ENCODE measurements around the gene C3.

The C3 gene

GRCh38 chr19:6730941-6731670 is 10.7 kb upstream of the C3 start:
- DNase-seq (ENCODE audit: low spot score): no peak

- DNase-seq (ENCODE audit: low spot score): no peak
Measured at GRCh38 chr19:6730153-6730804, 9.8 kb upstream of the C3 start.

- DNase-seq (ENCODE audit: low spot score): no peak
Measured at GRCh38 chr19:6729573-6730152, 9.2 kb upstream of the C3 start.

GRCh38 chr19:6728346-6728745 is 7.9 kb upstream of the C3 start:
- DNase-seq (ENCODE audit: low spot score): no peak

- no peak for DNase-seq (ENCODE audit: low spot score)
Measured at GRCh38 chr19:6725513-6726231, 5.2 kb upstream of the C3 start.

GRCh38 chr19:6724631-6725492 is 4.4 kb upstream of the C3 start:
- no peak for DNase-seq (ENCODE audit: low spot score)

GRCh38 chr19:6723738-6724137 is 3.3 kb upstream of the C3 start:
- no peak for DNase-seq (ENCODE audit: low spot score)

- DNase-seq (ENCODE audit: low spot score): no peak
Measured at GRCh38 chr19:6723108-6723618, 2.7 kb upstream of the C3 start.

GRCh38 chr19:6721773-6722172 is 1.3 kb upstream of the C3 start:
- DNase-seq (ENCODE audit: low spot score): no peak

GRCh38 chr19:6721138-6721474 is 656 bp upstream of the C3 start:
- no peak for DNase-seq (ENCODE audit: low spot score)

GRCh38 chr19:6719992-6720368 is 470 bp downstream of the C3 start:
- no peak for DNase-seq (ENCODE audit: low spot score)

- DNase-seq (ENCODE audit: low spot score): no peak
Measured at GRCh38 chr19:6719540-6719861, 949 bp downstream of the C3 start.

GRCh38 chr19:6718741-6719539 is 1.5 kb downstream of the C3 start:
- DNase-seq (ENCODE audit: low spot score): no peak

- DNase-seq (ENCODE audit: low spot score): no peak
Measured at GRCh38 chr19:6718111-6718740, 2.2 kb downstream of the C3 start.

- no peak for DNase-seq (ENCODE audit: low spot score)
Measured at GRCh38 chr19:6717441-6717971, 2.9 kb downstream of the C3 start.

GRCh38 chr19:6717036-6717435 is 3.4 kb downstream of the C3 start:
- no peak for DNase-seq (ENCODE audit: low spot score)

- DNase-seq (ENCODE audit: low spot score): no peak
Measured at GRCh38 chr19:6716610-6716970, 3.9 kb downstream of the C3 start.

GRCh38 chr19:6714749-6715555 is 5.5 kb downstream of the C3 start:
- no peak for DNase-seq (ENCODE audit: low spot score)
